GM12864 (cell line): ENCODE results near the gene AFF3.
"Not testable (repeated sequence)": the region's sequence is repeated elsewhere in the genome, so short reads cannot be mapped to it uniquely, and the experiment has no call there.

Experiments used
- DNase-seq: peaks from one replicate; pipeline ENCODE4 v3.0.0-alpha.2; 2011; ENCODE audit warnings: low read depth
- H3K4me3 ChIP-seq: 2 replicates; pipeline ENCODE4 v1.5.1; 2011; ENCODE audit warnings: mild to moderate bottlenecking, low read depth, low read length, control low read depth
- CTCF ChIP-seq: IDR thresholded peaks from 2 replicates; pipeline ENCODE4 v1.5.1; 2011; ENCODE audit warnings: low read depth, mild to moderate bottlenecking, moderate library complexity, low read length, control low read depth, inconsistent platforms; ENCODE audit errors: missing control alignments

AFF3 gene

GRCh38 chr2:100124761-100125160 lies 17.6 kb downstream of the AFF3 start:
- TF ChIP-seq CTCF = no peak
- no peak for DNase-seq
- H3K4me3 ChIP-seq = no peak overlapping the region

GRCh38 chr2:100121124-100121718 lies 21.2 kb downstream of the AFF3 start:
- no peak for TF ChIP-seq CTCF
- no peak overlapping the region for H3K4me3 ChIP-seq
- DNase-seq = no peak

- no peak overlapping the region for H3K4me3 ChIP-seq
- TF ChIP-seq CTCF = no peak
- no peak for DNase-seq
These were observed 23.2 kb downstream of the AFF3 start for GRCh38 chr2:100119235-100119634.

- no peak overlapping the region for H3K4me3 ChIP-seq
- no peak for TF ChIP-seq CTCF
- DNase-seq = peak; percentile 36
These were observed 28.4 kb downstream of the AFF3 start for GRCh38 chr2:100113990-100114433.

- no peak overlapping the region for H3K4me3 ChIP-seq
- TF ChIP-seq CTCF = no peak
These were observed 31.8 kb downstream of the AFF3 start for GRCh38 chr2:100110614-100111000.

GRCh38 chr2:100109986-100110613 lies 32.3 kb downstream of the AFF3 start:
- no peak for DNase-seq
- no peak for TF ChIP-seq CTCF

More at GRCh38 chr2:100110614-100111000, 31.8 kb downstream of the AFF3 start:
- no peak for DNase-seq

GRCh38 chr2:100108648-100109020 lies 33.8 kb downstream of the AFF3 start:
- not testable (repeated sequence) for DNase-seq, H3K4me3 ChIP-seq

More at GRCh38 chr2:100109986-100110613, 32.3 kb downstream of the AFF3 start:
- H3K4me3 ChIP-seq = no peak overlapping the region
